Stimulated activated CD4-positive, alpha-beta T cell treated with anti-CD3 and anti-CD28 coated beads, Interleukin-12 subunit alpha, Interleukin-12 subunit beta, amount 100 ng/mL, for 24 hours (primary cell): ENCODE results near the gene TCEA3.
A peak's percentile ranks its signal among the peaks of the same experiment; 100 is the strongest.
"Not testable (repeated sequence)": the region's sequence is repeated elsewhere in the genome, so short reads cannot be mapped to it uniquely, and the experiment has no call there.

Experiments used
- DNase-seq, 2 experiments: peaks; one replicate each; pipeline ENCODE4 v3.0.0-alpha.2; 2020; ENCODE audit warnings: low read depth in 2 of 2

TCEA3 gene

DNA sequence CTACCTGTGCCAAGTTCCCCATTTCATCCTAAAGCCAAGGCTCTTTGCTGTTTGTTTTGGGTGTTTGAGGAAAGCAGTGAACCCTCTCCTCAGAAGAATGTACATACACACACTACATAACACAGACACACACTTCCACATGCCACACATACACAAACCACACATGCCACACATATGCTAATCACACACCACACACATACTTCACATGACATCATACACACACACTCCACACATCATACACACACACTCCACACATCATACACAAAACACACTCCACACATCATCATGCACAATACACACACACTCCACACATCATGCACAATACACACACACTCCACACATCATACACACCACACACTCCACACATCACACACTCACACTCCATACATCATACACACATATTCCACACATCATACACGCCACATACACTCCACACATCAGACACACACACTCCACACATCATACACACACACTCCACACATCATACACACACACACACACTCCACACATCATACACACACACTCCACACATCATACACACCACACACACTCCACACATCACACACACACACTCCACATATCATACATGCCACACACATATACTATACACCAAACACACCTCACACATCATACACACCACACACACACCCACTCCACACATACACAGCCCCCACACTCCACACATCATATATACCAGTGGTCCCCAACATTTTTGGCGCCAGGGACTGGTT lies 32.3 kb downstream of the TCEA3 start:
- DNase-seq = no peak

DNA sequence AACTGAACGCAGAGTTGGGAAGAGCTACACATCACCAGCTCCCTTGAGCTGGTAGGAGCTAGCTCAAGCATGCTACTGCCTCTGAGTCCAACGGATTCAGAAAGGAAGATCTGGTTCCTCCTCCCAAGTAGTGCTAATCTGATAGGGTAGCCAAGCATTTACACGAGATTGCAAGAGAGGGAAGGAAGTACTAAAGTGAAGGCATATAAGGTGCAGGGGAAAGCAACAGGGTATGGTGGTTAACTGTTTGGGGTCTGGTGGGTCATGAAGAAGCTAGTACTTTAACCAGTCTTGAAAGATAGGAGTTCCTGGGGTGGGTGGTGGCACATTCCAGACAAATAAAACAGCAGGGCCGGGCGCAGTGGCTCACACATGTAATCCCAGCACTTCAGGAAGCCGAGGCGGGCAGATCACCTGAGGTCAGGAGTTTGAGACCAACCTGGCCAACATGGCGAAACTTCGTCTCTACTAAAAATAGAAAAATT lies 34.7 kb downstream of the TCEA3 start:
- no peak for DNase-seq

DNA sequence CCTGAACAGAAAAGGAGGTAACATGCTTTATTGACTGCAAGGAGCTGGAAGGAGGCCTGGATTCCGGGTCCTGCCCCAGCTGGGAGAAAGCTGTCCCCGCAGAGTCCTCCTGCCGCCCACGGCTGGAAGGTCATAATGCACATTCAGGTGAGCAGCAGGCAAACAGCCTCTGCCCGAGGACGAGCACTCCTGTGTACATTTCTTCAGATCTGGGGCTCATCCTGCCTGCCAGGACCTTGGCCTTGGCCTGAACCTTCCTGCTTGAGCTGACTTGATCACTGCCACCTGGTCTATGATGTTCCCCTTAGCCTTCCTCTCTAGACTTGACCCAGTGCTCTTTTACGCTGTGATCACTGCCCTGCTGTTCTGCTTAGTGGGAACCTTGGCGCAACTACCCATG lies 37.1 kb downstream of the TCEA3 start:
- no peak for DNase-seq

DNA sequence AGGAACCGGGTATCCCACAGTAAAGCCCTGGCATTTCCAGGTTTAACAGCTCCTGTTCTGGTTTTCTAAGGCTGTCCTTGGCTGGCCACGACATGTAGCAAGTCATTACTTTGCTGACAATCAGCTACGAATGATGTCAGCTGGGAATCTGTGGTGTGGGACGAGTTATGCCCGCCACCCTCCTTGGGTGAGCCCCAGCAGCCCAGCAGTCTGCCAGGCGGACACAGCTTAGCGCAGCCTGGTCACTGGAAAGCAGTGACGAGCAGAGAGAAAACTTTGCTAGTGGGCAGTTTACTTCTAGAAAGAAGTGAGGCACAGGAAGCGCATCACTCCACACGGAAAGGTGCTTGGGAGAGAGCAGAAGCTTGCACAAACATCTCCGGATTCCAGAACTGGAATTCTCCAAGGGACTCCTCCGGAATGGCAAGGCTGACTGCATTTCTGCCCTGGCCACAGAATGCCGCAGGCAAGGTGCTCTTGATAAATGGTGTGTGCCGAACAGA lies 39.4 kb downstream of the TCEA3 start:
- no peak for DNase-seq

DNA sequence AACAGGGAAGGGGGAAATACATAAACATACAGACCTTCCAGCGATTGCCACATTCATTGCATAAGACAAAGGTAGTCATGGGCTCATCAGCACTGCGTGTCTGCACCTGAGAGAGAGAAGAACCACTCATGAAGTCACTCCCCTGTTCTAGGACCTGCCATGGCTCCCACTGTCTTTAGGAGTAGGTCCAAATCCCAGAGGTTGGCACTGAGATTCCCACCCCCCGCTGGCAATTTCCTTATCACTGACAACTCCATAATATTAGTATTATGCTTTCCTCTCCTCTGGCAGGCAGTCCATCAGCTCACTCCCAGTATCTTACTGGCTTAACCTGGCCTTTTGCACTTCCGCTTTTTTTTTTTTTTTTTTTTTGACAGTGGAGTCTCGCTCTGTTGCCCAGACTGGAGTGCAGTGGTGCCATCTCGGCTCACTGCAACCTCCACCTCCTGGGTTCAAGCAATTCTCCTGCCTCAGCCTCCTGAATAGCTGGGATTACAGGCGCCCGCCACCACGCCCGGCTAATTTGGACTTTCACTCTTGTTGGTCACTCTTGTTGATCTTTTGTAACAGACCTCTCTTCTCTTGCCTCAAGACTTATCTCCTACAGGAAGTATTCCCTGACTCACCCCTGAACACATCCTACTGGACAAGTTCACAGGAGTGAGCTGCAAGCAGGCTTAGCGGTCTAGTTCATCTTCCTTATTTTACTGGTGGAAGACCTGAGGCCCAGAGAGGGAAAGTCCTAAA lies 40.1 kb downstream of the TCEA3 start:
- no peak for DNase-seq

DNA sequence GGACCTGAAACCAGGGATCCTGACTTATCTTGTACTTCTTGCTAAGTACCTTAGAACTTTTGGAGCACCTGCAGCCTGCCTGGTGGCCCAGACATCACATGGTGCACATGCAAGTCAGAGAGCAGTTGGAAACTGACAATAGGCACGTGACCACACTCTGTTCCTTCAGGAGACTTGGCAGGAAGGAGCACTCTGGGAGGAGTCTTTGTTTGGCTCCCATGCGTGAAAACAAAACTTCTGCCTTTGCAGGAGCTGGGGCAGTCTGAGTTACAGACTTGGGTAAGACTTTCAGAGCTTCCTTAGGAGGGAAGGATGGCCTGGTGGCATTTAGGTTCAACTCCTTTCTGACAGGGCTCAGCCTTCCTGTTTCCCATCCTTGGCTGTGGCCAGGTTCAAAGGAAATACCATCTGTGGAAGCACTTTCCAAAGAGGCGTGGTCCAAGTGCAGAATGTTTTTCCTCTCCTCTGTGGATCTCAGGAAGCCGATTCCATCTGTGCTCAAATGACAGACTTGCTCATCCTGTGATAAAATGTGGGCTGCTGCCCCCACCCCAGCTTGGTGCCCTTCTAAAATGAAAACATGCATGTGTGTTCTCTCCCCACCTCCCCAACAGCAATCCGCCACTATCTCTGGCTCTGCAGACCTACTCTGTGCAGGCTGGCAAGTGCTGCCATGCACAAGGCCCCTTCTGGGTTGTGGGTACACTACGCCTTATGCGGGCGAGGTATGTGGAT lies 40.8 kb downstream of the TCEA3 start:
- no peak for DNase-seq

DNA sequence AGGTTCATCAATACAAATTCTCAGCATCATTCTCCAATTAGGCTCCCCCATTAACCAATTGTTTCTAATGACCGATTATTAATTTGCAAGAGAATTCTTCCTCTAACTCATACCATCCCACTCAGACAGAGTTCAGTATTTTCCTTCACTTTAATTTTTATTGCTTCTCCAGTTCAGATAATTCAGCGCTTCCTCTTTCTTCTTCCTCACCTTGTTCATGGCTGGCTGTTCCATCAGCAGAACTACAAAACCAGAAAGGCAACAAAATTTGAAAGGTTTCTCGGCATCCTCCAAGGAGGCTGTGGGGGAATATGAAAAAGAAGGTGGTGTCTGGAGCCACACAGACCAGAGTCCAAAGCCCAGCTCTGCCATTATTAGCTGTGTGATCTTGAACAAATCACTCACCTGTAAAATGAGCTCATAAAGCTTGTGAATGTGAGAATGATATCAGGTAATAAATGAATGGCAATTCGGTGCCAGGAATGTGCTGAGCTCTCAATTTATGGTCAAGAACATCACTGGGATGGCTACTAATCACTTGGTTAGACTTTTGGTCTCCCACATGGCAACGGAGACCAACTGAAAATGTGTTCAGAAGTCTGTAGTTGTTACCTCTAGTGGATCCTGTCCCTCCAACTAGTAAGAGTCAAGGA lies 43.2 kb downstream of the TCEA3 start:
- DNase-seq = no peak

DNA sequence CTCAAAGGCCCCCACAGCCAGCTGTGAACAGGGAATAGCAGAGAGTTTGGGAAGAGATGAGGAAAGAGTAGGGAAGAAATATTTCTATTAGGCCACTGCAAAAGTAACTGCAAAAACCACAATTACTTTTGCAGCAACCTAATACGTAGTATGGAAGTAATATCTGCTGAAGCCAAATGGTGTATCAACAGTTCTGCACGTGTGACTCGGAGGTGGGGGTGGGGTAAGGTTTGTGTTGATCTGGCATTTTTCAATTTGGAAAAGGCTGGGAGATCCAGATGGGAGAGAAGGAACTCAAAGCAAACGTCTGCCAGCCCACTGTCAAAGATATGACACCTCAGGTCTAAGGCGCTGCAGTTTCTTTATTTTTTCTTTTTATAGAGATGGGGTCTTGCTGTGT lies 43.8 kb downstream of the TCEA3 start:
- DNase-seq = no peak

DNA sequence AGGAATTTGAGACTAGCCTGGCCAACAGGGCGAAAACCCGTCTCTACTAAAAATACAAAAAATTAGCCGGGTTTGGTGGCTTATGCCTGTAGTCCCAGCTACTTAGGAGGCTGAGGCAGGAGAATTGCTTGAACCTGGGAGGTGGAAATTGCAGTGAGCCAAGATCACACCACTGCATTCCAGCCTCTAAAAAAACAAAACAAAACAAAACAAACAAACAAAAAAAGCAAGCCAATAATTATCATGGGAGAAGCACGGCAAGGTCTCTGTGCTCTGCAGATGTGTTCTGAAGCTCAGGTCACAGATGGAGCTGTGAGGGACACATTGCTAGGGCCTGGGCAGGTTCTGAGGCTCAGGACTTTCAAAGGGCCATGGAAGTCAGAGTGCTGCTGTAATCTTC lies 44.3 kb downstream of the TCEA3 start:
- DNase-seq = not testable (repeated sequence)

DNA sequence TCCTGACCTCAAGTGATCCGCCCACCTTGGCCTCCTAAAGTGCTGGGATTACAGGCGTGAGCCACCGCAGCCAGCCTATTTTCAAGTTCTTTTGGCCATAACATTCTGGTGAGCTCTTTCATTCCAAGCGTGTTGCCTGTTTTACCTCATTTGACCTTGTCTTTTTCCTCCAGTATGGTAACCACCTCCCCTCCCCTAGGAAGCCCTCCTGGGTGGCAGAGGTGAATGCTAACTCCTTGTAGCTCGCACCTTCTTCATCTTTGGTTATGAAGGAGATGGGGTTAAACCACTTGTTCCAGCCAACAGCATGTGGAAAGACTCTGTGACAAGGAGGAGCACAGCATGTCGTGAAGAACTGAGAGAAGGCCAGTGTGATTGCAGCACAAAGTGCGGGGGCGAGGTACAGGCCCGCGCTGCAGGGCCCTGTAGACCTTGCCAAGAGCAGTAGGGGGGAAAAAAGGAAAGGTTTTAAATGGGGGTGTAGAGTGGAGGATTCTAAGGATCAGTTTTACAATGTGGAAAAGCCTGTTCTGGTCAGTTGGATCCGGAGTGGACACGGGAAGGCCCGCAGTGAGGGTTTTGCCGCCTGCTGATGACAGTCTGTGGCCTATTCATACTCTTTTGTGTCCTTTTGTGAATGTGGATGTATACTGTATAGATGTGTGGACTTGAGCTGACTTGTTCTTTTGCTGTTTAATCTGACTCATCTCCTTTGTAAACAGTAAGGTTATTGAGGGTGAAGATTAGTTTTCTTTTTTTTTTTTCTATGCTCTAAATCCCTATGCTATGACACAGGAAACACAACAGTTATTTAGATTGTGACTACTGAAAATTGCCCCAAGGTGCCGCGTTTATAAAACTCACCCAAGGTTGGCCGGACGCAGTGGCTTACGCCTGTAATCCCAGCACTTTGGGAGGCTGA lies 47.4 kb downstream of the TCEA3 start:
- DNase-seq = no peak

DNA sequence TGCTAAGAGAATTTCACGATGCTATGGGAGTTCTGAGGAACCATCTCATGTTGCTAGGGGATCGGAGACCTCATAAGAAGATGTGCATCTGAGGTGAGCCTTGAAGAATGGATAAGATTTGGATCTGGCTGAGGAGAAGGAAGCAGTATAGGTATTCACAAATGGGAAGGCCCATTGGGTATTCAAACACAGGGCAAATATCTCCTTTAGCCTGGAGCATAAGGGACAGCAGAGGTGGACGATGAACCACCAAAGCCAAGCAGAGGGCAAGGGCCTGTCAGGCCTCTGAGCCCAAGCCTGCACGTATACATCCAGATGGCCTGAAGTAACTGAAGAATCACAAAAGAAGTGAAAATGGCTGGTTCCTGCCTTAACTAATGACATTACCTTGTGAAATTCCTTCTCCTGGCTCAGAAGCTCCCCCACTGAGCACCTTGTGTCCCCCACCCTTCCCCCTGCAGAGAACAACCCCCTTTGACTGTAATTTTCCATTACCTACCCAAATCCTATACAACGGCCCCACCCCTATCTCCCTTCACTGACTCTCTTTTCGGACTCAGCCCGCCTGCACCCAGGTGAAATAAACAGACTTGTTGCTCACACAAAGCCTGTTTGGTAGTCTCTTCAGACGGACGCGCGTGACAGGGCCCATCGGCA lies 50.3 kb downstream of the TCEA3 start:
- not testable (repeated sequence) for DNase-seq

DNA sequence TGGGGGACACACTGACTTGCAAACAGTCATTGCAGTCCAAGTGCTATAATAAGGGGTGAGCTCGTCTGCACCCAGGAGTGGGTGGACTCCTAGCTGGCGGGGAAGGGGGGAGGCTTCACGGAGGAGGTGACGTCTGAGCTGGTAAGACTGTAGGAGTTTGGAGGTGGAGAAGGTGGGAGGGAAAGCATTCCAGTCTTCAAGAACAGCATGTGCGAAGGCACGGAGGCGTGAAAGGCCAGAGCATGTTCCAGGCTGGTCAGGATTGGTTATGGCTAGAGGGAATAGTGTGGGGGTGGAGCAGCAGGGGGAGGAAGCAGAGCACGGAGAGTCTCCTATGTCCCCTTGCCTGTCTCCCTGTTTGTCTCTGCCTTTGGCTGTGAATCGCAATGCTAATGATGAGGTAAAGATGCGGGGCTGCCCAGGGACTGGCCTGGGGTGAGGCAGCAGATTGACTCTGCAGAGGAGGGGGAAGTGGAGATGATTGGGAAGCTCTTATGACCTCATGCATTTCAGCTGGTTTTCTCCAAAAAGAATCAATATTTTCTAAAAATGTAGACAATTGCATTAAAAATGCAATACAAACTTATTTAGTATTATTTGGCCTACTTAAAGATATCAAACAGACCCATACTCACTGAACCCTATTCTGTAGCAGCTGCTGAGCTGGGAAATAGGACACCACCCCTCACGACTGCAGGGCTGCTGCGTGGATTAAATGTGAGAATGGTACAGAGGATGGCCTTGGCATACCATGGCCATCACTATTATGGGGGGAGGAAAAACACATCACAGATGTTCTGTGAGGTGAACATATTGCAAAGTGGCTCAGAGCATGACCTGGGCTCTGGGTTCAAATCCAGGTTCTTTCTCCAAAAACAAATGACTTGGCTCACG lies 52.3 kb downstream of the TCEA3 start:
- no peak for DNase-seq

DNA sequence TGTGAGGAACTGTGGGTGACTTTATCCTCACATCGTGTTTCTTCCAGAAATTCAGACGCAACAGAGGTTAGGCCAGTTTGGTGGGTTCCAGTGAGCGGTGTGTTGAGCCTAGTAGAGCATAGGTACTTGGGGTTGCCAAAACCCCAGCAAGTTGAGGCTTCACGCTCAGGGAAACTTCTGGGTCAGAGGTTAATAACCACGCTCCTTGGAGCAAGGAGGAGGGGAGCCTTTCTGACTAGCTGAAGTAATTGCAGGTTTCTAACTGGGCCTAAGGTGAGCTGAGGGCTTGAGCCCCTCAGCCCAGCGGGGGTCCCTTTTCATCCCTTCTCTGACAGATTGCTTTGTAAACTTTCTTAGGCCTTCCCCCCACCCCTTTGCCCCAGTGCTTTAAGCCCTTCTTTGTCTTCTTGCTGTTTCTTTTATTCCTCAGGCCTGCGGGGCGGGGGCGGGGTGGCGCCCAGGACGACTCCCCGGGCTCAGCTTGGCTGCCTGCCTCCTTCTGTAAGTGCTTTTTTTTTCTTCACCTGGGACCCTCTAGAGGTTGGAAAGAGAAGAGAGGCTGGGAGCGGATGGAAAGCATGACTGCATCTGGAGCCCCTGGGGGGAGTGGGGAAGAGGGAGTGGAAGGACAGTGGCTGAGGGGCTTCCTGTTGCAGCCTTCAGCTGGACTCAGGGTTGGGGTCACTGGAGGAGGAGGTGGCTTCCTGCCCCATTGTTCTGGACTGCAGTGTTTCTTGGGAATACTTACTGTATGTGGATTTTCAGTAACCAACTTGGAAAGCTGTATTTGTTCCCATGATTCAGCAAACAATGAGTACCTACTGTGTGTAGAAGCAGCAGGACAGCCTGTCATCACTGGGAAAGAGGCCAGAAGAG lies 53.6 kb downstream of the TCEA3 start:
- no peak for DNase-seq

DNA sequence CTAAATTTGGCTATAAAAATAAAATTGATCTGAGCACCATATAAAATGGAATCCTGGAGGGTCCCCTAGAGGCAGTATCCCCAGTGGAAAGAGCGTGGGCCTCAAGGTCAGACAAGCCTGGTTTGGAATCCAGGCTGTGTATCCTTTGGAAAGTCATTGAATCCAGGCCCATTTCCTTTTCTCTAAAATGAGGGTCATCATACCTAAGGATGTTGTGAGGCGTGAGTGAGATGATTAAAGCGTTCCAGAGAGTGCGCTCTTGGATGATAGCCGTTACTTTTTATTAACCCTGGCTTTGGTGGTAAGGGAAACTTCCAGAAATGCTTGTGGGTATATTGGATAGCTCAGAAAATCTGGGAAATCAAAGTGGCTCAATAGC lies 54.2 kb downstream of the TCEA3 start:
- DNase-seq = no peak

DNA sequence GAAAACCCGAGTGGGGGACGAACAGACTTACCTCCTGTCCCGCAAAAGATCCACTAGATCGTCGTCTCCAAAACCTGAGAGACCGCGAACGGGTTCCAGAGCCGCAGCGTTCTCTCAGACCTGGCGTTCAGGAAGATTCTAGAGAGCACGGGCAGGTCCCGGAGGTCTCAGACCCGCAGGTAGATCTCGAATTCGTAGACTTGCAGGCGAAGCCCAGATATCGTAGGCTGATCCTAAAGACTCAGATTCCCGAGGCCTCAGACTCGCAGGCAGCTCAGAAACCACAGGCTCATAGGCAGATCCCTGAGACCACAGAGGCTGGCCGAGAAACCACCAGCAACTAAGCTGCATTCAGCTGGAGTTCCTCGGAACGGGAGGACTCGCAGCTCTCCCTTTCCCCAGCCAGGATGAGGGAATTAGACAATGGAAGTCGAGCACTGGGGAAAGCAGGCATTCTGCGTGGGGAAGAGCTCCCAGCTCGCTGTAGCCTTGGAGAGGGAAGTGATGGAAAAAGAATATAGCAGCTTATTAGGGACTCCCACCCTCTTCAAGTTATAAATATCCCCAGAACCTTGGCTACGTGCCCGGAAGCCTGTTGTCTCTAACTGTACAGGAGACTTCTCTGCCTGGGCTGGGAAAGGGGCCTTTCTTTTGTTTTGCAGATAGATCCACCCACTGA lies 55.1 kb downstream of the TCEA3 start, which contains the start of gene ZNF436:
Gene ZNF436 (minus strand): TSS at position 502 of the 679 bp plus-strand sequence. CDS start 1,831 bp downstream, outside the sequence.
- peak in 1 of 2 experiments; percentile 5 for DNase-seq

DNA sequence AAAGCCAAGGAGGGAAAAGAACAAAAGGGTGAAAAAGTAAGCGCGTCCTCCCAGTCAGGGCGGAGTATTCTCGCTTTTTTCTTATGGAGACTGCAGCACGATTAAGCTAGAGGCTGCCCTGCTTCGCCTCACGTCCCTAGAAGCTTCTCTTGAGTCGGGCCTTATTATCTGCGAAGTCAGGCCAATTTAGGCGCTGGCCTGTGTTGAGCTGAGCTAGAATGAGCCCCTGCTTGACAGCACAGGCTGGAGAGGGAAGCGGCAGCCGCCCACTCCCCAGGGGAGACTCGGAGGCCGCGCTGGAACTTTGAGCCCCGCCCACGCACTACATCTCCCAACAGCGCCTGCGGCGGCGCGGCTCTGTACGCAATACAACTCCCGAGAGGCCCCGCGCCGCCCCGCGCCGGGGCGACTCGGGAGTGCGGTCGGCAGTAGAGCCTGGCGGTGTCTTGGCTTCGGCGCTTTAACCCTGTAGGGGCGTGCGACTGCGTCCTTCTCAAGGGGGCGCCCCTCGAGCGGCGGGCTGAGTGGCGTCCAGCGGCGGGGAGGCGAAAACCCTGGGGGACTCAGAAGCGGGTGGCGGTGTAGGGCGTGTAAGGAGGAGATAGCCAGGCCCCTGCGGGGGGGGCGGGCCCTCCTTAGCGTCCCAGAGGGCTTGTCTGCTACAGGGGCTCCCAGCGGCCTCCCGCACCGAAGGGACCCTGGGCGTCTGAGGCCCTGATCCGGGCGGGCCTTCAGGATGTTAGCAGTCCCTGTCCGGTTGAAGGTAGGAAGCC lies 55.8 kb downstream of the TCEA3 start:
- peak; percentile 78 to 84 for DNase-seq
